ENCODE results near the gene PACRGL. TPM values are rescaled to one million over a fixed set of nuclear protein-coding genes. Genes with fewer than 3 reads are reported as not detected.

The PACRGL gene
- 11.8 and 15.0 TPM in 2 replicates for polyA plus RNA-seq (2012; rRNA removed)
- 14.9 and 15.3 TPM in 2 replicates for polyA plus RNA-seq (2012; cell fraction: cytosol; rRNA removed)
- polyA plus RNA-seq (2012; cell fraction: nucleus; rRNA removed) = 10.1 and 18.2 TPM in 2 replicates

DNA sequence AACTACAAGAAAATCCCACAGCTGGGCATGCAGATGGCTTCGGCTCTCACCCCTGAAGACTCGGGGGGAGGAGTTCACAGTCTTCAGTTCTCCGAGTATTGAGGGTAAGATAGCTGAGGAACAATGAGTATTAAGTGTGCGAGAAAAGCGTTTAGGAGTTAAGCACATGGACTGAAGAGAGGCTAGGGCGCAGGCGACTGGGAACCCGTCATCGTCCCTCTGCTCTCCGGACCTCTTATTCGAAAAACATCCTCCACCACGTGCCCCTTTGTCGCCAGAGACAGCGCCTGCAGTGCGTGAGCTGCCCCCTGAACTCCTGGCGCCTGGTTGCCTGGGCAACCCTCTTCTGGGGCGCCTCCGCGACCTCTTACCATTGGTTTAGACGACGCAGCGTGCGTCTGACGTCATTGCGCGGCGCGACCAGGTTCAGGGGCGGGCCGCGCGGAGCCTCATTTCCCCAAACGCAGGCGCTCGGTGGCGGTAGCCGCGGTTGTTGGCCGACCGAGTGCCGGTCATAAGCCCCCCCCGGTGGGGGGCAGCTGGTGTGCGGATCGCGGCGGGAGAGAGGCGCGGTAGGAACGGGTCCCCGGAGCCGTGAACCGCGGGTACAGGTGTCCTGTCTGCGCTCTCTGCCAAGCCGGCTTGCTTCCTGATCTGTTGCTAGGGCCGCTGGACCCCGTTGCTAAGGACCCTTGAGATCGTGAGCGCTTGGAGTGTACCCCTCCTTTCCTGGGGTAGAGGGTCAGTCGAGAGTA, at the start of gene PACRGL:
Gene PACRGL (plus strand): TSS at position 452 of the 755 bp plus-strand sequence. CDS start 4,024 bp downstream, outside the sequence.
- Histone ChIP-seq H3K79me2 (ENCODE audit: insufficient read depth) (peaks cover 32% of the 10 kb centered on the region), H3F3A (replicated peaks; ENCODE audit: insufficient read depth) (peaks cover 5% of the 10 kb centered on the region), H3K27me3 (ENCODE audit: insufficient read depth) (no peaks in the 10 kb centered on the region), H3K9me2 (no peaks in the 10 kb centered on the region), H4K20me1 (ENCODE audit: insufficient read depth) (no peaks in the 10 kb centered on the region), H3K9me3 (no peaks in the 10 kb centered on the region), H3K36me3 (replicated peaks in 1 of 2; ENCODE audit: control insufficient read depth in 1 of 2, insufficient read depth in 2 of 2, low read length in 1 of 2) (peaks cover 11 to 20% of the 10 kb centered on the region in 2 experiments), H2AFZ (ENCODE audit: low read depth) (peak within 1 kb of the TSS; percentile 98), H3K4me2 (peak within 1 kb of the TSS; percentile 85), H3K4me3 (ENCODE audit: low read depth in 2 of 2, low read length in 1 of 2) (peak within 1 kb of the TSS; percentile 72 to 97), H3K4me1 (ENCODE audit: control insufficient read depth in 1 of 2, insufficient read depth in 2 of 2, low read depth in 1 of 2, low read length in 1 of 2) (peaks cover 6 to 12% of the 10 kb centered on the region in 2 experiments; a peak in 3 of 4 replicates), H3K27ac (ENCODE audit: low read depth in 2 of 2, low read length in 1 of 2) (peak within 1 kb of the TSS; percentile 62 to 90), H3K9ac (peak within 1 kb of the TSS; percentile 80)
- WGBS (ENCODE audit: low lambda C conversion rate) = under 1% methylated on average over 16 of the region's 60 CpGs
- CTCF ChIA-PET = interaction anchor here (0.6 to 1.7 kb wide), 6 partner anchors 10 to 1089 kb away, joined by 3 to 11 read pairs (median 4); no protein-coding TSS in a partner anchor
- peak; percentile 91 for DNase-seq
- POLR2A ChIA-PET = interaction anchor here (0.6 to 1.3 kb wide), 2 partner anchors 9 to 61 kb away, joined by 3 read pairs; no protein-coding TSS in a partner anchor
- TF ChIP-seq RFX5 (IDR thresholded peaks at IDR 0.05; ENCODE audit: low read length) = peak; percentile 51
- 0 out of 2 replicates have a peak, but pooled peaks have one; percentile 11 for TF ChIP-seq TCF12 (IDR thresholded peaks at IDR 0.05)
- TF ChIP-seq FOXM1 (IDR thresholded peaks at IDR 0.05; ENCODE audit: low read depth) = 0 out of 2 replicates have a peak, but pooled peaks have one; percentile 23
- no peak for TF ChIP-seq GATA2 (CRISPR knock-in tag; IDR thresholded peaks at IDR 0.05)
- TF ChIP-seq POLR2AphosphoS5 (IDR thresholded peaks at IDR 0.05; ENCODE audit: low read depth, low read length) = peak; percentile 84
- no peak for TF ChIP-seq IRF3 (IDR thresholded peaks at IDR 0.05; ENCODE audit: low read depth, low read length)
- TF ChIP-seq EP300 (IDR thresholded peaks at IDR 0.05; ENCODE audit: borderline replicate concordance in 1 of 2, low read depth in 1 of 2, low read length in 1 of 2) = 0 out of 4 replicates have a peak, but pooled peaks of 1 of the 2 experiments have one; percentile 12
- TF ChIP-seq ELF1 (IDR thresholded peaks at IDR 0.05) = peak; percentile 51; the same call in 1 of the 2 replicates
- no peak for TF ChIP-seq RCOR1 (IDR thresholded peaks at IDR 0.05; ENCODE audit: low read length)
- TF ChIP-seq NRF1 (IDR thresholded peaks at IDR 0.05; ENCODE audit: low read depth, low read length) = peak; percentile 58
- TF ChIP-seq YY1 (IDR thresholded peaks at IDR 0.05; ENCODE audit: low read depth) = 0 out of 2 replicates have a peak, but pooled peaks have one; percentile 36
- TF ChIP-seq USF1 (IDR thresholded peaks at IDR 0.05; ENCODE audit: borderline replicate concordance, low read depth) = peak; percentile 84
- no peak for TF ChIP-seq NFIC (IDR thresholded peaks at IDR 0.05; ENCODE audit: borderline replicate concordance)
- TF ChIP-seq JUND (IDR thresholded peaks at IDR 0.05) = no peak
- TF ChIP-seq TAF1 (IDR thresholded peaks at IDR 0.05; ENCODE audit: borderline replicate concordance, low read depth, low read length) = peak; percentile 66
- no peak for TF ChIP-seq FOSL2 (IDR thresholded peaks at IDR 0.05; ENCODE audit: borderline replicate concordance, low read depth)
- TF ChIP-seq MAX (IDR thresholded peaks at IDR 0.05; ENCODE audit: low read depth) = peak; percentile 99
- TF ChIP-seq CHD2 (IDR thresholded peaks at IDR 0.05; ENCODE audit: low read length, partially characterized antibody) = peak; percentile 23
- peak; percentile 62; the same call in 1 of the 2 replicates for TF ChIP-seq USF2 (IDR thresholded peaks at IDR 0.05; ENCODE audit: borderline replicate concordance, low read depth, low read length)
- TF ChIP-seq MXI1 (IDR thresholded peaks at IDR 0.05; ENCODE audit: low read depth, low read length) = peak; percentile 100
